ENCODE data around the gene KRTAP5-1. TPM values are rescaled to one million over a fixed set of nuclear protein-coding genes. Genes with fewer than 3 reads are reported as not detected.
"Not testable (repeated sequence)": the region's sequence is repeated elsewhere in the genome, so short reads cannot be mapped to it uniquely, and the experiment has no call there.

KRTAP5-1 gene
- total RNA-seq, 4 donors from 2014 or later: not detected

GRCh38 chr11:1623716-1624115 is 38.6 kb upstream of the KRTAP5-1 start:
- intact Hi-C loops (cut with DNase I): no loop called here
- DNase-seq (ENCODE audit: extremely low spot score): no peak
- TF ChIP-seq POLR2A (IDR thresholded peaks at IDR 0.05; ENCODE audit: low read depth) (no peak), CTCF (IDR thresholded peaks at IDR 0.05) (no peak), EP300 (IDR thresholded peaks at IDR 0.05) (no peak), POLR2AphosphoS5 (IDR thresholded peaks at IDR 0.05) (no peak)
- Histone ChIP-seq H3K27ac (replicated peaks in 1 of 4) (no peak overlapping the region), H3K27me3 (peaks cover 0 to 33% (median 0%) of the 10 kb centered on the region in 4 donors), H3K36me3 (no peaks in the 10 kb centered on the region), H3K4me1 (peaks cover 0 to 2% (median 2%) of the 10 kb centered on the region in 4 donors), H3K9me3 (no peaks in the 10 kb centered on the region), H3K4me3 (no peak overlapping the region)
- WGBS: 68% methylated on average over 9 of the region's 9 CpGs

DNA sequence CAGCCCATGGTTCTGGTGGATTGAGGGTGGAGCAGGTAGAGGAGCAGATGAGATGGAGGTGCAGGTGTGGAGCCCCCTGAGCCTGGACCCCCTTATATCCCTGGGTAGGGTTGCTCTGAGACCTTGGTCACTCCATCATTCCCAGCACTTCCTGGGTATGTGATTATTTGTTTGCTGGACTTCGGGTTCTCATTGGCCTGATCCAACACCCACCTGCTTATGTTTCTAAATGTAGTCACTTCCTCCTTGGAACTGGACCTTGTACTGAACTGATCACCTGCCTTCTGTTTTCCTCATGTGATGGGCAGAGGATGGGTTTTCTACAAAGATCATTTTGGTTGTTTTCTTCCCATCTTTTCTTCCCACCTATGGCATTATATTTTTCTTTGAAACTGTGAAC is 37.0 kb upstream of the KRTAP5-1 start, which contains the start of gene KRTAP5-4:
Gene KRTAP5-4, minus strand, starts transcription at position 53 of the 400 bp plus-strand sequence. Its CDS starts 45 bp downstream, at position 8.
- H3K9me3 ChIP-seq: no peaks in the 10 kb centered on the region
- WGBS: 54% methylated on average over 1 of the region's 1 CpG
- intact Hi-C loops (cut with DNase I): no loop called here
- peaks cover 0 to 32% (median 0%) of the 10 kb centered on the region in 4 donors for H3K27me3 ChIP-seq
- H3K27ac ChIP-seq (replicated peaks in 1 of 4): no peak within 1 kb of the TSS
- H3K4me1 ChIP-seq: no peaks in the 10 kb centered on the region
- no peaks in the 10 kb centered on the region for H3K36me3 ChIP-seq
- DNase-seq (ENCODE audit: extremely low spot score): no peak
- TF ChIP-seq EP300 (IDR thresholded peaks at IDR 0.05) (no peak), POLR2AphosphoS5 (IDR thresholded peaks at IDR 0.05) (no peak), POLR2A (IDR thresholded peaks at IDR 0.05; ENCODE audit: low read depth) (no peak), CTCF (IDR thresholded peaks at IDR 0.05) (no peak)
- H3K4me3 ChIP-seq: no peak within 1 kb of the TSS

DNA sequence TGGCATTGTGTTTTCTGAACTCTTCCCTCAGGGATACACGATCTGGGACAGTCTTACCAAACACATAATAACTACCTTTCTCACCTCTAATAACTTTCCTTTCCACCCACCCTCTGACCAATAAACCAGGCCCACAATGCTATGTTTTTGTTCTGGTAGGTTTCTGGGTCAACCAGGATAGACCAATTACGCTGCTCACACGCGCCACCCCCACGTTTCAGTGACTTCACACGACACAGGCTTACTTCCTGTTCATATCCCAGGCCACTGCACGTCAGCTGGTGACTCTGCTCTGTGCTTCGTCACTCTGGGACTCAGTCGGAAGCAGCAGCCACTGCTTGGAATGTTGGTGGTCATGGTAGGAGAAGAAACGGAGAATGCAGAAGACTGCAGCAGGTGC is 34.4 kb upstream of the KRTAP5-1 start:
- 51% methylated on average over 10 of the region's 10 CpGs for WGBS
- intact Hi-C loops (cut with DNase I): no loop called here
- no peak for TF ChIP-seq EP300 (IDR thresholded peaks at IDR 0.05)
- no peak for TF ChIP-seq CTCF (IDR thresholded peaks at IDR 0.05)
- no peak for TF ChIP-seq POLR2A (IDR thresholded peaks at IDR 0.05; ENCODE audit: low read depth)
- no peak for TF ChIP-seq POLR2AphosphoS5 (IDR thresholded peaks at IDR 0.05)
- no peaks in the 10 kb centered on the region for H3K36me3 ChIP-seq
- H3K4me1 ChIP-seq: no peaks in the 10 kb centered on the region
- H3K9me3 ChIP-seq: no peaks in the 10 kb centered on the region
- H3K27me3 ChIP-seq: peaks cover 0 to 50% (median 0%) of the 10 kb centered on the region in 4 donors
- H3K27ac ChIP-seq (replicated peaks in 1 of 4): no peak overlapping the region
- no peak for DNase-seq (ENCODE audit: extremely low spot score)
- no peak overlapping the region for H3K4me3 ChIP-seq

- no peak for DNase-seq (ENCODE audit: extremely low spot score)
- Histone ChIP-seq H3K9me3 (no peaks in the 10 kb centered on the region), H3K27ac (replicated peaks in 1 of 4) (no peak overlapping the region), H3K27me3 (peaks cover 0 to 50% (median 0%) of the 10 kb centered on the region in 4 donors), H3K36me3 (no peaks in the 10 kb centered on the region), H3K4me3 (no peak overlapping the region), H3K4me1 (no peaks in the 10 kb centered on the region)
- intact Hi-C loops (cut with DNase I): no loop called here
- TF ChIP-seq POLR2A (IDR thresholded peaks at IDR 0.05; ENCODE audit: low read depth) (no peak), CTCF (IDR thresholded peaks at IDR 0.05) (no peak), POLR2AphosphoS5 (IDR thresholded peaks at IDR 0.05) (no peak), EP300 (IDR thresholded peaks at IDR 0.05) (no peak)
- 83% methylated on average over 10 of the region's 10 CpGs for WGBS
Observed at GRCh38 chr11:1618231-1618630, 33.1 kb upstream of the KRTAP5-1 start.

DNA sequence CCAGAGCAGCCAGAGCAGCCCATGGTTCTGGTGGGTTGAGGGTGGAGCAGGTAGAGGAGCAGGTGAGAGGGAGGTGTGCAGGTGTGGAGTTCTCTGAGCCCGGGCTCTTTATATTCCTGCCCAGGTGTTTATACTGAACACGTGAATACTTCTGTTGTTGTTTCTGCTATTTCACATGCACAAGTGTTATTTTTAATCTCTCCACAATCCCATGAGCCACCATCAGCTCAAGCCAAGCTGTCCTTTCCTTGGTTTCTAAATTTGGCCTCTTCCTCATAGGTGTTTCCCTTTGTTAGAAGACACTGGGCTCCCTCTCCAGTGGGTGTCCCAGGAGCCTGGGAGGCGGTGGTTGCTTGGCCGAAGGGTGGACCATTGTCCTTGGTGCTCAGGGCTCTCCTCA is 23.3 kb upstream of the KRTAP5-1 start, which contains the start of gene KRTAP5-3:
Gene KRTAP5-3, minus strand, starts transcription at position 101 of the 400 bp plus-strand sequence. Its CDS starts 78 bp downstream, at position 23.
- WGBS: 65% methylated on average over 4 of the region's 4 CpGs
- intact Hi-C loops (cut with DNase I): no loop called here
- Histone ChIP-seq H3K4me3 (no peak within 1 kb of the TSS), H3K9me3 (no peaks in the 10 kb centered on the region), H3K27ac (replicated peaks in 1 of 4) (no peak within 1 kb of the TSS), H3K27me3 (peaks cover 0 to 75% (median 3%) of the 10 kb centered on the region in 4 donors), H3K4me1 (peaks cover 0 to 5% (median 0%) of the 10 kb centered on the region in 4 donors), H3K36me3 (no peaks in the 10 kb centered on the region)
- TF ChIP-seq POLR2AphosphoS5 (IDR thresholded peaks at IDR 0.05) (no peak), EP300 (IDR thresholded peaks at IDR 0.05) (no peak), CTCF (IDR thresholded peaks at IDR 0.05) (no peak), POLR2A (IDR thresholded peaks at IDR 0.05; ENCODE audit: low read depth) (no peak)
- no peak for DNase-seq (ENCODE audit: extremely low spot score)

- H3K9me3 ChIP-seq; intact Hi-C loops (cut with DNase I): not testable (repeated sequence)
Observed at GRCh38 chr11:1607901-1608300, 22.8 kb upstream of the KRTAP5-1 start.

DNA sequence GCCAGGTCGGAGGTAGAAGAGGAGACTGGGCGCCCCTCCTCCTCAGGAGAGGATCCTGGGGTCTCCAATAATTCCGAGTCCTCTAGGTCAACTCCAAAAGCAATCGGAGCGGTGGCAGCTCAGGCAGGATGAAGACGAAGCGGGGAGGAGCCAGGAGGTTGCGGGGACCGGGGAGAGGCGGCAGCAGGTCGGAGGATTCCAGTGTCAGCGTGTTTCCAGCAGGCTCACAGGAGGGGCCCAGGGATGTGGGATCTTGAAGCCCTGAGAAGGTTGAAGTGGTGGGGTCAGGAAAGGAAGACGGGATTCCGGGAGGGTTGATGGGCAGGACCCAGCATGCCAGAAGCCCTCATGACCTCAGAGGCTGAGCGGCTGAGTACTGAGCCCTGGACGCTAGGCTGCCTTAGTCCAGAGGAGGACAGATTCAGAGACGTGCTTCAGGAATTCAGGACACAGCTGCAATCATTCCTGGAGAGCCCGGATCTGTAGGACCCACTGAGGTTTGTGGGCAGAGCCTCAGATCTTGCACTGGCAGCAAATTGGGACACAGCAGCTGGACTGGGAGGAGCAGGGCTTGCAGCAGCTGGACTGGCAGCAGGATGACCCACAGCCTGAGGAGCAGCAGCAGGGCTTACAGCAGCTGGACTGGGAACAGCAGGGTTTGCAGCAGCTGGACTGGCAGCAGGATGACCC is 22.2 kb upstream of the KRTAP5-1 start:
- H3K4me1 ChIP-seq; DNase-seq (ENCODE audit: extremely low spot score); H3K4me3 ChIP-seq; H3K9me3 ChIP-seq; H3K36me3 ChIP-seq; H3K27ac ChIP-seq (replicated peaks in 1 of 4); intact Hi-C loops (cut with DNase I): not testable (repeated sequence)
- 37% methylated on average over 17 of the region's 18 CpGs for WGBS
- peaks cover 0 to 74% (median 3%) of the 10 kb centered on the region in 4 donors for H3K27me3 ChIP-seq

More at GRCh38 chr11:1607901-1608300, 22.8 kb upstream of the KRTAP5-1 start:
- not testable (repeated sequence) for DNase-seq (ENCODE audit: extremely low spot score); H3K4me1 ChIP-seq; H3K36me3 ChIP-seq; H3K27ac ChIP-seq (replicated peaks in 1 of 4); H3K4me3 ChIP-seq
- H3K27me3 ChIP-seq: peaks cover 0 to 75% (median 3%) of the 10 kb centered on the region in 4 donors
- no CpG with 5 or more reads among the region's 5 CpGs for WGBS
